GM12878 (cell line): ENCODE results near the gene BIK. TPM values are rescaled to one million over a fixed set of nuclear protein-coding genes. Genes with fewer than 3 reads are reported as not detected.

ENCODE experiments used
- ATAC-seq: fragments of 200-7000 bp; cut with Tn5 transposase; 3 replicates; pipeline ENCODE4 v1.9.1; 2020; ENCODE audit warnings: mild to moderate bottlenecking, moderate library complexity
- BruUV-seq: library from RNA; stranded (reverse); fragments of 400-500 nt; replicated peaks from 2 replicates; lab custom pipeline; 2021; lab: Mats Ljungman, UMichigan
- CTCF ChIA-PET: fragments of 300-600 bp; sonication (Branson Sonifier 250); formaldehyde crosslinking; extraction: SDS; loops from one replicate; lab custom pipeline; 2021; ENCODE audit warnings: inconsistent platforms; lab: Yijun Ruan, JAX
- POLR2A ChIA-PET: fragments of 350-600 bp; formaldehyde crosslinking; extraction: SDS; loops from one replicate; lab custom pipeline; 2021; ENCODE audit warnings: inconsistent platforms; lab: Charles Lee
- RAD21 ChIA-PET: fragments of 300-600 bp; sonication (Branson Sonifier 250); formaldehyde crosslinking; loops from one replicate; lab custom pipeline; 2023; ENCODE audit warnings: antibody characterized with exemption; ENCODE audit not compliant: unreplicated experiment; lab: Charles Lee
- SMC1A ChIA-PET: fragments of 300-600 bp; sonication (Branson Sonifier 250); formaldehyde crosslinking; loops from one replicate; lab custom pipeline; 2023; ENCODE audit not compliant: unreplicated experiment, uncharacterized antibody; lab: Charles Lee
- DNase-seq: peaks from one replicate; pipeline ENCODE4 v3.0.0-alpha.2; 2011; ENCODE audit warnings: low read depth, low spot score
- FAIRE-seq: peaks from 3 replicates; lab custom pipeline; 2011; peaks lifted over from hg19 to GRCh38; lab: Jason Lieb, UNC
- H2AFZ ChIP-seq: 2 replicates; pipeline ENCODE4 v1.6.0; 2011; ENCODE audit warnings: low read depth, low read length, control low read depth; ENCODE audit not compliant: control insufficient read depth
- H3K27ac ChIP-seq: 2 replicates; pipeline ENCODE4 v1.5.1; 2011; ENCODE audit warnings: control low read depth; ENCODE audit not compliant: control insufficient read depth, insufficient read depth
- H3K27me3 ChIP-seq, 2 experiments: replicated peaks in 1 of 2; 2 replicates each; pipeline versions ENCODE4 v1.6.0 to v1.6.1; 2011; ENCODE audit warnings: low read length in 1 of 2; ENCODE audit not compliant: control insufficient read depth in 2 of 2, insufficient read depth in 2 of 2
- H3K36me3 ChIP-seq, 2 experiments: 2 replicates each; pipeline ENCODE4 v1.5.1; 2011; ENCODE audit warnings: low read length in 1 of 2; ENCODE audit not compliant: control insufficient read depth in 2 of 2, insufficient read depth in 2 of 2
- H3K4me1 ChIP-seq: 2 replicates; pipeline ENCODE4 v1.6.1; 2011; ENCODE audit warnings: mild to moderate bottlenecking, low read length, moderate library complexity, mixed read lengths; ENCODE audit not compliant: control insufficient read depth, insufficient read depth
- H3K4me2 ChIP-seq: 2 replicates; pipeline ENCODE4 v1.6.0; 2011; ENCODE audit warnings: control low read depth; ENCODE audit not compliant: control insufficient read depth, insufficient read depth
- H3K4me3 ChIP-seq: fragments of 200-600 bp; sonication (generic); 2 replicates; pipeline ENCODE4 v1.5.1; 2016
- H3K79me2 ChIP-seq: 2 replicates; pipeline ENCODE4 v1.6.0; 2011; ENCODE audit warnings: low read length; ENCODE audit not compliant: control insufficient read depth, insufficient read depth
- H3K9ac ChIP-seq: 2 replicates; pipeline ENCODE4 v1.8.0; 2011; ENCODE audit warnings: low read length, control low read depth, mixed read lengths; ENCODE audit not compliant: control insufficient read depth, insufficient read depth
- H3K9me3 ChIP-seq: replicated peaks from 3 replicates; pipeline ENCODE4 v1.5.1; 2011; ENCODE audit warnings: mild to moderate bottlenecking, low read length; ENCODE audit not compliant: control insufficient read depth, insufficient read depth
- H4K20me1 ChIP-seq: 2 replicates; pipeline ENCODE4 v1.6.0; 2011; ENCODE audit not compliant: control insufficient read depth, insufficient read depth
- POLR2A ChIP-seq: IDR thresholded peaks from 2 replicates; pipeline ENCODE4 v1.6.1; 2011; ENCODE audit warnings: low read depth, mild to moderate bottlenecking, low read length
- RB1 ChIP-seq: fragments of 450-650 bp; formaldehyde crosslinking; IDR thresholded peaks from 2 replicates; pipeline ENCODE4 v1.6.1; 2017; ENCODE audit warnings: mild to moderate bottlenecking, borderline replicate concordance
- TAF1 ChIP-seq: IDR thresholded peaks from 2 replicates; pipeline ENCODE4 v1.6.1; 2011; ENCODE audit warnings: mild to moderate bottlenecking, low read depth, low read length, borderline replicate concordance
- TARDBP ChIP-seq: IDR thresholded peaks from 2 replicates; pipeline ENCODE4 v1.6.1; 2016; ENCODE audit warnings: borderline replicate concordance
- ZNF207 ChIP-seq: fragments of 450-650 bp; IDR thresholded peaks from 2 replicates; pipeline ENCODE4 v1.6.1; 2014; ENCODE audit warnings: antibody characterized with exemption, mild to moderate bottlenecking, borderline replicate concordance
- WGBS: methylation state at CpG from one replicate; pipeline ENCODE4 v1.1.6; 2016; ENCODE audit warnings: low lambda C conversion rate; ENCODE audit not compliant: insufficient replicate concordance, insufficient coverage; ENCODE audit errors: missing lambda C conversion rate; 5-methylcytosine and 5-hydroxymethylcytosine counted together
- in situ Hi-C: fragments of 300-500 bp; cut with MboI; formaldehyde crosslinking; loops from 9 replicates; pipeline ENCODE4 v1.14.3; 2018; ENCODE audit warnings: mixed read lengths
- intact Hi-C: fragments of 100-400 bp; cut with micrococcal nuclease; formaldehyde crosslinking; loops from one replicate; pipeline ENCODE4 v1.14.2; 2022; ENCODE audit not compliant: unreplicated experiment
- polyA plus RNA-seq, 11 experiments: library from polyadenylated mRNA; depleted of rRNA in 4 of 11; unstranded in 6 of 11; stranded (reverse) in 5 of 11; fragments of >200 nt; fragmentation: Nextera tagmentation in 4 of 11; fragmentation: Illumina TruSeq in 1 of 11; extraction: Ambion mirVana in 4 of 11; extraction: Trizol in 1 of 11; gene quantifications; 1 replicate in 1 of 11; 2 replicates in 10 of 11; pipeline versions ENCODE4 v1.2.1 to v1.2.3, GENCODE V29; 2011 to 2016; ENCODE audit warnings: inconsistent platforms in 2 of 11, missing spikeins in 2 of 11, low read depth in 1 of 11
- total RNA-seq, 4 experiments: library from RNA; depleted of rRNA in 3 of 4; stranded (reverse); fragments of >200 nt in 3 of 4; fragmentation: Illumina TruSeq in 1 of 4; extraction: Trizol in 1 of 4; gene quantifications; 2 replicates each; pipeline versions ENCODE4 v1.2.1 to v1.2.3, GENCODE V29; 2013 to 2021
- TF ChIP-seq, protein P1 (sequence below): fragments of 150-350 bp; IDR thresholded peaks from 2 replicates; pipeline ENCODE4 v1.6.1; 2016; ENCODE audit warnings: low read depth, low read length

The BIK gene
- total and polyA plus RNA-seq, 10 of the 15 experiments (the other 5 are each of a cell fraction or from before 2014, with no cell fraction given), result 0.33 to 9.8 (median 3.9) TPM

DNA sequence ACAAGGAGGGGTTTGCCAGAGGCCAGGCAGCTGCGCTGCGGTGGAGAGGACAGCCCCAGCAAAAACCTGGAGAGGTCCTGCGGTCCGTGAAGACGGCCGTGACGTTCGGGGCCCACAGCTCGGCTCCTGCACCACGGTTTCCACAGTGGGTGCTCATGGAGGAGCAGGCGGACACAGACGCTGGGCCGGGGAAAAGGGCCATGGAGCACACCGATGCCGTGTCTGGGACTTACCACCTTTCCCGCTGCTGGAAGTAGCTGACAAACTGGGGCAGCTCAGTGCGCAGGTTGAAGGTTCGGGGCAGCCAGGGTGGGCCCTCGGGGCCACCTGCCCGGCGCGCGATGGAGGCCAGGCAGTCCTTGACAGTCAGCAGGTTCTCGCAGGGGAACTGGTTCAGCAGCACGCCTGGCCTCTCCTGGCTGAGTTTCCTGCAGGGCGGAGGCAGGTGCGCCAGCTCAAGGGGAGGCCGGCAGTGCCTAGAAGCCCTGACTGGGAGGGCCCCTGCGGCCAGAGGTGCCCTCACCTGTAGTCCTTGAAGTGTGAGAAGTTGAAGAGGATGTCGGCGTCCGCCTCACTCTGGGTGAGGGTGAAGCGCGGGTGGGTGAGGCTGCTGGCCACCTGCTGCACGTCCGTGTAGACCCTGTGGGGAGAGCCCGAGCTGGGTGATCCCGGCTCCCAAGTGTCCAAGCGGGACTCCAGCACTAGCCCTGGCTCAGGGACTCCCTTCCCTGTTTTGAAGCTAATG lies 63.6 kb downstream of the BIK start:
- 94% methylated on average over 39 of the region's 39 CpGs for WGBS
- no peak overlapping the region for H3K27ac ChIP-seq
- no peaks in the 10 kb centered on the region for H3K79me2 ChIP-seq
- H3K27me3 ChIP-seq, result no peaks in the 10 kb centered on the region
- ChIA-PET CTCF (no interaction called here), POLR2A (no interaction called here), RAD21 (no interaction called here), SMC1A (no interaction called here)
- no peak for ATAC-seq
- H3K36me3 ChIP-seq, result peaks cover 3 to 16% of the 10 kb centered on the region in 2 experiments; a peak in 3 of 4 replicates
- no peak for FAIRE-seq
- no peak overlapping the region for H3K9ac ChIP-seq
- DNase-seq, result no peak
- H3K4me3 ChIP-seq, result no peak overlapping the region
- BruUV-seq, result no TSS peak
- no peaks in the 10 kb centered on the region for H3K9me3 ChIP-seq
- TF ChIP-seq RB1, result no peak
- 0 out of 2 replicates have a peak, but pooled peaks have one; percentile 14 for TF ChIP-seq POLR2A
- TF ChIP-seq ZNF207, result no peak
- TF ChIP-seq TARDBP, result no peak
- no peaks in the 10 kb centered on the region for H3K4me1 ChIP-seq
- H3K4me2 ChIP-seq, result no peak overlapping the region
- in situ Hi-C loops, result no loop called here
- H4K20me1 ChIP-seq, result no peaks in the 10 kb centered on the region
- intact Hi-C loops, result no loop called here
- H2AFZ ChIP-seq, result no peak overlapping the region

DNA sequence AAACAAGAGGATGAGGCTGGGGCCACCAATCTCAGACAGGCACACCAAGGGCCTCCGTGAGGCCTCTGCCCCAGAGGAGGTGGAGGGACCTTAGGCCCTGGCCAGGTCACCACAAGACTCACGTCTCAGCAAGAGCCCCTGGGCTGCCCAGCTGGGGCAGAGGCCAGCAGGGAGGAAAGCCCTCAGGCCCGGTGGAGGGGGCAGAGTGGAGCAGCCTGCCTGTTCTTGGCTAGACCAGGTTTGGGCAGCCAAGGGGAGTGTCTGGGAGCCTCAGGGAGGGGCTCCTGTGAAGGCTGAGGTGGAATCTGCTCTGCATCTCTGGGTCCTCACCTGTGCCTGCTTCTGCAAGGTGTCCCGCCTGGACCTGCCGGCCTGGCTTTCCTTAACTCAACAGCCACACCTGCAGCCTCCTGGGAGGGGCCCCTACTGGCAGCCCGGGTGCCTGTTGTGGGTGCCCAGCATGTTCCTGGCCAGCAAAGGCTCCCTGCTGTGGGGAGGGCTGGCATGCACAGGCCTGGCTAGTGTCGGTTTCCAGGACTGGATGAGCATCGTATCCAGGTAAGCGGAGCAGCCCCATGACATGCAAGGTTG lies 64.5 kb downstream of the BIK start:
- Histone ChIP-seq H3K79me2 (no peaks in the 10 kb centered on the region), H3K4me1 (no peaks in the 10 kb centered on the region), H3K36me3 (peaks cover 7 to 18% of the 10 kb centered on the region in 2 experiments; a peak in 3 of 4 replicates), H3K9ac (no peak overlapping the region), H3K9me3 (no peaks in the 10 kb centered on the region), H4K20me1 (no peaks in the 10 kb centered on the region), H3K27me3 (no peaks in the 10 kb centered on the region), H3K4me3 (no peak overlapping the region), H3K27ac (no peak overlapping the region), H2AFZ (no peak overlapping the region), H3K4me2 (no peak overlapping the region)
- BruUV-seq, result no TSS peak
- FAIRE-seq (no peak), DNase-seq (no peak)
- in situ Hi-C loops, result no loop called here
- RAD21 ChIA-PET, result no interaction called here
- 97% methylated on average over 9 of the region's 9 CpGs for WGBS
- SMC1A ChIA-PET, result no interaction called here
- CTCF ChIA-PET, result no interaction called here
- POLR2A ChIA-PET, result no interaction called here
- TF ChIP-seq TAF1, result no peak
- TF ChIP-seq, protein P1, sequence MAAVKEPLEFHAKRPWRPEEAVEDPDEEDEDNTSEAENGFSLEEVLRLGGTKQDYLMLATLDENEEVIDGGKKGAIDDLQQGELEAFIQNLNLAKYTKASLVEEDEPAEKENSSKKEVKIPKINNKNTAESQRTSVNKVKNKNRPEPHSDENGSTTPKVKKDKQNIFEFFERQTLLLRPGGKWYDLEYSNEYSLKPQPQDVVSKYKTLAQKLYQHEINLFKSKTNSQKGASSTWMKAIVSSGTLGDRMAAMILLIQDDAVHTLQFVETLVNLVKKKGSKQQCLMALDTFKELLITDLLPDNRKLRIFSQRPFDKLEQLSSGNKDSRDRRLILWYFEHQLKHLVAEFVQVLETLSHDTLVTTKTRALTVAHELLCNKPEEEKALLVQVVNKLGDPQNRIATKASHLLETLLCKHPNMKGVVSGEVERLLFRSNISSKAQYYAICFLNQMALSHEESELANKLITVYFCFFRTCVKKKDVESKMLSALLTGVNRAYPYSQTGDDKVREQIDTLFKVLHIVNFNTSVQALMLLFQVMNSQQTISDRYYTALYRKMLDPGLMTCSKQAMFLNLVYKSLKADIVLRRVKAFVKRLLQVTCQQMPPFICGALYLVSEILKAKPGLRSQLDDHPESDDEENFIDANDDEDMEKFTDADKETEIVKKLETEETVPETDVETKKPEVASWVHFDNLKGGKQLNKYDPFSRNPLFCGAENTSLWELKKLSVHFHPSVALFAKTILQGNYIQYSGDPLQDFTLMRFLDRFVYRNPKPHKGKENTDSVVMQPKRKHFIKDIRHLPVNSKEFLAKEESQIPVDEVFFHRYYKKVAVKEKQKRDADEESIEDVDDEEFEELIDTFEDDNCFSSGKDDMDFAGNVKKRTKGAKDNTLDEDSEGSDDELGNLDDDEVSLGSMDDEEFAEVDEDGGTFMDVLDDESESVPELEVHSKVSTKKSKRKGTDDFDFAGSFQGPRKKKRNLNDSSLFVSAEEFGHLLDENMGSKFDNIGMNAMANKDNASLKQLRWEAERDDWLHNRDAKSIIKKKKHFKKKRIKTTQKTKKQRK, result no peak
- TF ChIP-seq, all 136 proteins: peak for 0
- no peak for ATAC-seq
- intact Hi-C loops, result no loop called here
